SJSA1 (cell line): ENCODE measurements around the gene VWA5B2. TPM values are rescaled to one million over a fixed set of nuclear protein-coding genes. Genes with fewer than 3 reads are reported as not detected.

Experiments
- DNase-seq, 2 experiments: peaks; one replicate each; pipeline ENCODE4 v3.0.0-alpha.2; 2015 to 2020; ENCODE audit warnings: low spot score in 2 of 2, low read depth in 1 of 2
- H3K27ac ChIP-seq: fragments of 250-450 bp; sonication (Bioruptor Pico); 2 replicates; pipeline ENCODE4 v1.5.1; 2020; ENCODE audit warnings: mild to moderate bottlenecking, moderate library complexity
- H3K27me3 ChIP-seq: fragments of 250-450 bp; sonication (Bioruptor Pico); replicated peaks from 2 replicates; pipeline ENCODE4 v1.5.1; 2020; ENCODE audit warnings: mild to moderate bottlenecking, moderate library complexity
- H3K36me3 ChIP-seq: fragments of 250-450 bp; sonication (Bioruptor Pico); 2 replicates; pipeline ENCODE4 v1.5.1; 2020; ENCODE audit warnings: mild to moderate bottlenecking
- H3K4me1 ChIP-seq: fragments of 250-450 bp; sonication (Bioruptor Pico); replicated peaks from 2 replicates; pipeline ENCODE4 v1.6.1; 2021; ENCODE audit warnings: mild to moderate bottlenecking
- H3K4me3 ChIP-seq: fragments of 250-450 bp; sonication (Bioruptor Pico); 2 replicates; pipeline ENCODE4 v1.5.1; 2020; ENCODE audit warnings: mild to moderate bottlenecking
- H3K9me3 ChIP-seq: fragments of 250-450 bp; sonication (Bioruptor Pico); replicated peaks from 2 replicates; pipeline ENCODE4 v1.5.1; 2020; ENCODE audit warnings: mild to moderate bottlenecking
- total RNA-seq: library from RNA; depleted of rRNA; stranded (reverse); fragments of >200 nt; shearing (Covaris generic); gene quantifications from 2 replicates; pipeline ENCODE4 v1.2.3, GENCODE V29; 2014; rRNA removed

Gene VWA5B2
- not detected in 2 replicates for total RNA-seq

GRCh38 chr3:184229394-184230080 is at the start of gene VWA5B2:
Gene VWA5B2 (plus strand): TSS chr3:184229585. CDS start chr3:184230529, 944 bp downstream.
- H3K4me3 ChIP-seq: peak within 1 kb of the TSS; percentile 24
- H3K36me3 ChIP-seq: no peaks in the 10 kb centered on the region
- no peak within 1 kb of the TSS for H3K27ac ChIP-seq
- H3K27me3 ChIP-seq: peaks cover 42% of the 10 kb centered on the region
- H3K9me3 ChIP-seq: peaks cover 3% of the 10 kb centered on the region; the same call in 1 of the 2 replicates
- peaks cover 18% of the 10 kb centered on the region for H3K4me1 ChIP-seq
- peak; percentile 45 to 64 for DNase-seq

- Histone ChIP-seq H3K4me3 (no peak overlapping the region), H3K36me3 (peaks cover 85% of the 10 kb centered on the region), H3K9me3 (no peaks in the 10 kb centered on the region), H3K27ac (no peak overlapping the region), H3K27me3 (no peaks in the 10 kb centered on the region), H3K4me1 (peaks cover 40% of the 10 kb centered on the region)
- DNase-seq: peak; percentile 27 to 78
Observed at GRCh38 chr3:184180165-184180564, 49.2 kb upstream of the VWA5B2 start.

- H3K9me3 ChIP-seq: no peaks in the 10 kb centered on the region; the same call in 1 of the 2 replicates
- H3K4me3 ChIP-seq: no peak overlapping the region
- no peak for DNase-seq
- no peaks in the 10 kb centered on the region for H3K27me3 ChIP-seq
- peaks cover 94% of the 10 kb centered on the region for H3K36me3 ChIP-seq
- no peak overlapping the region for H3K27ac ChIP-seq
- H3K4me1 ChIP-seq: peaks cover 43% of the 10 kb centered on the region
Observed at GRCh38 chr3:184181596-184181995, 47.8 kb upstream of the VWA5B2 start.

GRCh38 chr3:184183679-184184078 is 45.7 kb upstream of the VWA5B2 start:
- peaks cover 91% of the 10 kb centered on the region for H3K36me3 ChIP-seq
- H3K27me3 ChIP-seq: no peaks in the 10 kb centered on the region
- H3K9me3 ChIP-seq: no peaks in the 10 kb centered on the region; the same call in 1 of the 2 replicates

GRCh38 chr3:184184546-184185230 is 44.7 kb upstream of the VWA5B2 start:
- no peaks in the 10 kb centered on the region; the same call in 1 of the 2 replicates for H3K9me3 ChIP-seq
- peaks cover 91% of the 10 kb centered on the region for H3K36me3 ChIP-seq
- H3K27ac ChIP-seq: peak overlapping the region; percentile 55
- peaks cover 32% of the 10 kb centered on the region for H3K4me1 ChIP-seq
- no peak overlapping the region for H3K4me3 ChIP-seq
- no peaks in the 10 kb centered on the region for H3K27me3 ChIP-seq
- DNase-seq: no peak

More at GRCh38 chr3:184183679-184184078, 45.7 kb upstream of the VWA5B2 start:
- no peak overlapping the region for H3K27ac ChIP-seq
- DNase-seq: no peak
- peaks cover 33% of the 10 kb centered on the region for H3K4me1 ChIP-seq
- no peak overlapping the region for H3K4me3 ChIP-seq

- Histone ChIP-seq H3K27me3 (no peaks in the 10 kb centered on the region), H3K27ac (peak overlapping the region; percentile 57), H3K4me3 (peak overlapping the region; percentile 82), H3K36me3 (peaks cover 91% of the 10 kb centered on the region), H3K9me3 (no peaks in the 10 kb centered on the region; the same call in 1 of the 2 replicates), H3K4me1 (peaks cover 22% of the 10 kb centered on the region)
- DNase-seq: peak; percentile 96 to 98
Observed at GRCh38 chr3:184185461-184186183, 43.8 kb upstream of the VWA5B2 start.

GRCh38 chr3:184186184-184186901 is 43.0 kb upstream of the VWA5B2 start, which contains the start of gene ABCF3:
Gene ABCF3 (plus strand): TSS chr3:184186199. CDS start chr3:184186208, 9 bp downstream.
- H3K27ac ChIP-seq: peak within 1 kb of the TSS; percentile 57
- H3K4me3 ChIP-seq: peak within 1 kb of the TSS; percentile 82
- H3K27me3 ChIP-seq: no peaks in the 10 kb centered on the region
- H3K9me3 ChIP-seq: no peaks in the 10 kb centered on the region; the same call in 1 of the 2 replicates
- DNase-seq: no peak
- peaks cover 22% of the 10 kb centered on the region for H3K4me1 ChIP-seq
- H3K36me3 ChIP-seq: peaks cover 91% of the 10 kb centered on the region

GRCh38 chr3:184186902-184187207 is 42.5 kb upstream of the VWA5B2 start:
- H3K9me3 ChIP-seq: no peaks in the 10 kb centered on the region; the same call in 1 of the 2 replicates
- no peak overlapping the region for H3K27ac ChIP-seq
- H3K36me3 ChIP-seq: peaks cover 89% of the 10 kb centered on the region
- peak overlapping the region; percentile 82 for H3K4me3 ChIP-seq
- DNase-seq: no peak
- H3K4me1 ChIP-seq: peaks cover 22% of the 10 kb centered on the region
- H3K27me3 ChIP-seq: no peaks in the 10 kb centered on the region

GRCh38 chr3:184188080-184188479 is 41.3 kb upstream of the VWA5B2 start:
- Histone ChIP-seq H3K4me1 (peaks cover 22% of the 10 kb centered on the region), H3K36me3 (peaks cover 89% of the 10 kb centered on the region), H3K4me3 (no peak overlapping the region), H3K9me3 (no peaks in the 10 kb centered on the region; the same call in 1 of the 2 replicates), H3K27me3 (no peaks in the 10 kb centered on the region), H3K27ac (no peak overlapping the region)
- DNase-seq: no peak

GRCh38 chr3:184189421-184189820 is 40.0 kb upstream of the VWA5B2 start:
- Histone ChIP-seq H3K36me3 (peaks cover 89% of the 10 kb centered on the region), H3K27ac (no peak overlapping the region), H3K27me3 (no peaks in the 10 kb centered on the region), H3K4me1 (peaks cover 22% of the 10 kb centered on the region), H3K9me3 (no peaks in the 10 kb centered on the region; the same call in 1 of the 2 replicates), H3K4me3 (no peak overlapping the region)
- DNase-seq: no peak

GRCh38 chr3:184192889-184193288 is 36.5 kb upstream of the VWA5B2 start:
- H3K27me3 ChIP-seq: no peaks in the 10 kb centered on the region
- no peak overlapping the region for H3K27ac ChIP-seq
- no peak for DNase-seq
- H3K4me3 ChIP-seq: no peak overlapping the region
- H3K36me3 ChIP-seq: peaks cover 73% of the 10 kb centered on the region
- H3K9me3 ChIP-seq: no peaks in the 10 kb centered on the region
- no peaks in the 10 kb centered on the region for H3K4me1 ChIP-seq

GRCh38 chr3:184193991-184194539 is 35.3 kb upstream of the VWA5B2 start:
- Histone ChIP-seq H3K4me1 (no peaks in the 10 kb centered on the region), H3K27ac (no peak overlapping the region), H3K4me3 (no peak overlapping the region), H3K27me3 (no peaks in the 10 kb centered on the region), H3K9me3 (no peaks in the 10 kb centered on the region), H3K36me3 (peaks cover 61% of the 10 kb centered on the region)
- DNase-seq: no peak

- DNase-seq: no peak
- Histone ChIP-seq H3K4me3 (no peak overlapping the region), H3K27me3 (no peaks in the 10 kb centered on the region; the same call in 1 of the 2 replicates), H3K36me3 (peaks cover 36% of the 10 kb centered on the region), H3K9me3 (no peaks in the 10 kb centered on the region), H3K27ac (no peak overlapping the region), H3K4me1 (no peaks in the 10 kb centered on the region)
Observed at GRCh38 chr3:184196536-184196935, 32.8 kb upstream of the VWA5B2 start.
